NCI-H460 (cell line): ENCODE results near the gene CDH4. TPM values are rescaled to one million over a fixed set of nuclear protein-coding genes. Genes with fewer than 3 reads are reported as not detected.

Experiments used
- DNase-seq: peaks from one replicate; pipeline ENCODE4 v3.0.0-alpha.2; 2016; ENCODE audit warnings: low read depth; ENCODE audit errors: extremely low read depth
- total RNA-seq: library from RNA; depleted of rRNA; stranded (reverse); fragments of >200 nt; shearing (Covaris generic); gene quantifications from 2 replicates; pipeline ENCODE4 v1.2.3, GENCODE V29; 2014

Gene CDH4
- total RNA-seq, 1 experiment from 2014 or later: not detected

GRCh38 chr20:61376541-61377240, 124.6 kb downstream of the CDH4 start:
- DNase-seq: no peak

GRCh38 chr20:61378694-61379355, 126.8 kb downstream of the CDH4 start:
- DNase-seq: no peak

- DNase-seq: no peak
Measured at GRCh38 chr20:61379898-61380544, 128.0 kb downstream of the CDH4 start.

- DNase-seq: no peak
Measured at GRCh38 chr20:61380545-61380915, 128.5 kb downstream of the CDH4 start.

GRCh38 chr20:61382194-61382593, 130.1 kb downstream of the CDH4 start:
- no peak for DNase-seq

GRCh38 chr20:61385296-61385695, 133.2 kb downstream of the CDH4 start:
- no peak for DNase-seq

- no peak for DNase-seq
Measured at GRCh38 chr20:61385731-61386130, 133.7 kb downstream of the CDH4 start.

- DNase-seq: no peak
Measured at GRCh38 chr20:61387204-61387953, 135.3 kb downstream of the CDH4 start.

- no peak for DNase-seq
Measured at GRCh38 chr20:61387954-61388348, 135.9 kb downstream of the CDH4 start.

- no peak for DNase-seq
Measured at GRCh38 chr20:61389077-61389476, 137.0 kb downstream of the CDH4 start.

- no peak for DNase-seq
Measured at GRCh38 chr20:61391185-61391584, 139.1 kb downstream of the CDH4 start.

- DNase-seq: no peak
Measured at GRCh38 chr20:61391812-61392520, 139.9 kb downstream of the CDH4 start.

GRCh38 chr20:61394088-61394799, 142.2 kb downstream of the CDH4 start:
- DNase-seq: no peak

GRCh38 chr20:61396262-61396848, 144.3 kb downstream of the CDH4 start:
- no peak for DNase-seq

- no peak for DNase-seq
Measured at GRCh38 chr20:61397146-61397545, 145.1 kb downstream of the CDH4 start.

GRCh38 chr20:61397790-61398189, 145.7 kb downstream of the CDH4 start:
- DNase-seq: no peak

- no peak for DNase-seq
Measured at GRCh38 chr20:61399433-61399832, 147.4 kb downstream of the CDH4 start.

- DNase-seq: no peak
Measured at GRCh38 chr20:61400499-61400898, 148.4 kb downstream of the CDH4 start.

GRCh38 chr20:61404303-61404702, 152.2 kb downstream of the CDH4 start:
- no peak for DNase-seq

- no peak for DNase-seq
Measured at GRCh38 chr20:61405007-61405406, 152.9 kb downstream of the CDH4 start.
